OCI-LY1 (cell line): ENCODE measurements around the gene MYBBP1A.

Experiments
- EZH2 ChIP-seq: fragments of 200-600 bp; sonication (generic), shearing (Covaris generic); IDR thresholded peaks from 2 replicates; pipeline ENCODE4 v1.8.0; 2017; ENCODE audit warnings: borderline replicate concordance, mixed run types, mild to moderate bottlenecking, antibody characterized with exemption, low read length, moderate library complexity, mixed read lengths
- TF ChIP-seq, protein P1 (sequence below): fragments of 200-600 bp; sonication (generic), shearing (Covaris generic); IDR thresholded peaks from 2 replicates; pipeline ENCODE4 v1.5.1; 2017; ENCODE audit warnings: mild to moderate bottlenecking, antibody characterized with exemption, low read length, moderate library complexity, mixed read lengths

DNA sequence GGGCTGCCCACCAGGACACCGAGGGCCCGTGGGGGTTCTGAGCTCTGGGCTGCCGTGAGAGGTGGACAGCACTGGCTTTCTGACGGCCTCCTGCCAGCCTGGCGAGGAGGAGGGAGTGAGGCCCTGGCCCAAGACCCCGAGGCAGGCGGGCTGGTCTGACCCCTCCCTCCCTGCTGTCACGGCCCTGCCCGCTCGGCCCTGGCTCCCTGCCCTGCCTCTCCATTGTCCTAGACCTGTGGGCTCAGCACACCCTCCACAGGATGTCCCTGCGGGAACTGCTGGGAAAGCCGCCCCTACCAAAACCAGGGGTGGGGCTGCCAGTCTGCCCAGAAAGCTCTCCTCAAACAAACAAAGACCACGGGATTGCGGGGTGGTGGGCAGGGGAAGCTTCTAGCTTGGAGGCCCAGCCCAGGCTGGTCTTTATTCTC, 35.8 kb downstream of the MYBBP1A start:
- TF ChIP-seq EZH2: no peak
- TF ChIP-seq, protein P1, sequence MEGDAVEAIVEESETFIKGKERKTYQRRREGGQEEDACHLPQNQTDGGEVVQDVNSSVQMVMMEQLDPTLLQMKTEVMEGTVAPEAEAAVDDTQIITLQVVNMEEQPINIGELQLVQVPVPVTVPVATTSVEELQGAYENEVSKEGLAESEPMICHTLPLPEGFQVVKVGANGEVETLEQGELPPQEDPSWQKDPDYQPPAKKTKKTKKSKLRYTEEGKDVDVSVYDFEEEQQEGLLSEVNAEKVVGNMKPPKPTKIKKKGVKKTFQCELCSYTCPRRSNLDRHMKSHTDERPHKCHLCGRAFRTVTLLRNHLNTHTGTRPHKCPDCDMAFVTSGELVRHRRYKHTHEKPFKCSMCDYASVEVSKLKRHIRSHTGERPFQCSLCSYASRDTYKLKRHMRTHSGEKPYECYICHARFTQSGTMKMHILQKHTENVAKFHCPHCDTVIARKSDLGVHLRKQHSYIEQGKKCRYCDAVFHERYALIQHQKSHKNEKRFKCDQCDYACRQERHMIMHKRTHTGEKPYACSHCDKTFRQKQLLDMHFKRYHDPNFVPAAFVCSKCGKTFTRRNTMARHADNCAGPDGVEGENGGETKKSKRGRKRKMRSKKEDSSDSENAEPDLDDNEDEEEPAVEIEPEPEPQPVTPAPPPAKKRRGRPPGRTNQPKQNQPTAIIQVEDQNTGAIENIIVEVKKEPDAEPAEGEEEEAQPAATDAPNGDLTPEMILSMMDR: no peak
